Peyer's patch (tissue), 4 donors: Measurements from ENCODE around the gene C1QTNF2. TPM values are rescaled to one million over a fixed set of nuclear protein-coding genes. Genes with fewer than 3 reads are reported as not detected.

Source experiments
- DNase-seq, 3 donors: peaks; one replicate each; pipeline ENCODE4 v3.0.0-alpha.2; 2017 to 2019
- H3K27ac ChIP-seq, 4 donors: fragments of 200-600 bp; sonication (generic); one replicate each; pipeline ENCODE4 v1.5.1; 2016 to 2019
- H3K27me3 ChIP-seq, 2 donors: fragments of 200-600 bp; sonication (generic); one replicate each; pipeline ENCODE4 v1.5.1; 2019
- H3K36me3 ChIP-seq, 3 donors: fragments of 200-600 bp; sonication (generic); one replicate each; pipeline ENCODE4 v1.5.1; 2016 to 2019
- H3K4me1 ChIP-seq, 4 donors: fragments of 200-600 bp; sonication (generic); one replicate each; pipeline ENCODE4 v1.5.1; 2016 to 2019
- H3K4me3 ChIP-seq, 4 donors: fragments of 200-600 bp; sonication (generic); 1 replicate in 3 of 4; 2 replicates in 1 of 4; pipeline ENCODE4 v1.5.1; 2016 to 2019; ENCODE audit warnings: mild to moderate bottlenecking in 1 of 4
- H3K9me3 ChIP-seq, 4 donors: fragments of 200-600 bp; sonication (generic); one replicate each; pipeline ENCODE4 v1.5.1; 2016 to 2019; ENCODE audit warnings: mild to moderate bottlenecking in 1 of 4
- POLR2A ChIP-seq, 2 donors: fragments of 450-650 bp; IDR thresholded peaks; one replicate each; pipeline ENCODE4 v1.5.1; 2017; ENCODE audit warnings: antibody characterized with exemption in 2 of 2, mild to moderate bottlenecking in 2 of 2, moderate library complexity in 2 of 2
- small RNA-seq, 2 donors: library from RNA; depleted of rRNA; stranded (forward); fragments of <200 nt; gene quantifications; one replicate each; pipeline ENCODE3, GENCODE V24; 2016
- total RNA-seq, 4 donors: library from RNA; depleted of rRNA; stranded (reverse); fragments of >200 nt; gene quantifications; one replicate each; pipeline ENCODE4 v1.1.0, GENCODE V29; 2016
- TF ChIP-seq, protein P1 (sequence below), 6 experiments: fragments of 450-650 bp in 4 of 6; fragments of 200-600 bp in 2 of 6; sonication (generic) in 1 of 6; IDR thresholded peaks; one replicate each; pipeline ENCODE4 v1.5.1; 2017 to 2019; ENCODE audit warnings: antibody characterized with exemption in 6 of 6, mild to moderate bottlenecking in 3 of 6, moderate library complexity in 1 of 6

Gene C1QTNF2
- total RNA-seq, 4 donors from 2014 or later, result 0.54 to 2.8 (median 0.88) TPM; not detected in 1

DNA sequence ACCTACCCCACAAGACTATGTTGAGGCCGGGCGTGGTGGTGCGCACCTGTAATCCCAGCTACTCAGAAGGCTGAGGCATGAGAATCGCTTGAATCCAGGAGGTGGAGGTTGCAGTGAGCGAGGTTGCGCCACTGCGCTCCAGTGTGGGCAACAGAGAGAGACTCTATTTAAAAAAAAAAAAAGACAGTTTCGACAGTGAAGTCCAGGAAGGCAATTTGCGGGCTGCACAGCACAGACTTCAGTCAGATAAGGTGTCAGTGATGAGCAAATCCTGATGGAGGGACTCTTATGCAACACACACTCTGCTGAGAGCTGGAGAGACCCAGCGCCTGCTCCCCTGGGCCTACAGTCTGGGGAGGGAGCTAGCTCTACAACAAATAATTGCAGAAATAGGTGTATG, 72.2 kb downstream of the C1QTNF2 start:
- no peaks in the 10 kb centered on the region for H3K36me3 ChIP-seq
- H3K9me3 ChIP-seq, result no peaks in the 10 kb centered on the region
- H3K4me1 ChIP-seq, result no peaks in the 10 kb centered on the region
- no peak overlapping the region for H3K4me3 ChIP-seq
- TF ChIP-seq POLR2A (IDR thresholded peaks at IDR 0.05), result no peak
- TF ChIP-seq, protein P1, sequence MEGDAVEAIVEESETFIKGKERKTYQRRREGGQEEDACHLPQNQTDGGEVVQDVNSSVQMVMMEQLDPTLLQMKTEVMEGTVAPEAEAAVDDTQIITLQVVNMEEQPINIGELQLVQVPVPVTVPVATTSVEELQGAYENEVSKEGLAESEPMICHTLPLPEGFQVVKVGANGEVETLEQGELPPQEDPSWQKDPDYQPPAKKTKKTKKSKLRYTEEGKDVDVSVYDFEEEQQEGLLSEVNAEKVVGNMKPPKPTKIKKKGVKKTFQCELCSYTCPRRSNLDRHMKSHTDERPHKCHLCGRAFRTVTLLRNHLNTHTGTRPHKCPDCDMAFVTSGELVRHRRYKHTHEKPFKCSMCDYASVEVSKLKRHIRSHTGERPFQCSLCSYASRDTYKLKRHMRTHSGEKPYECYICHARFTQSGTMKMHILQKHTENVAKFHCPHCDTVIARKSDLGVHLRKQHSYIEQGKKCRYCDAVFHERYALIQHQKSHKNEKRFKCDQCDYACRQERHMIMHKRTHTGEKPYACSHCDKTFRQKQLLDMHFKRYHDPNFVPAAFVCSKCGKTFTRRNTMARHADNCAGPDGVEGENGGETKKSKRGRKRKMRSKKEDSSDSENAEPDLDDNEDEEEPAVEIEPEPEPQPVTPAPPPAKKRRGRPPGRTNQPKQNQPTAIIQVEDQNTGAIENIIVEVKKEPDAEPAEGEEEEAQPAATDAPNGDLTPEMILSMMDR (IDR thresholded peaks at IDR 0.05), result no peak
- no peak overlapping the region for H3K27ac ChIP-seq
- no peaks in the 10 kb centered on the region for H3K27me3 ChIP-seq
- DNase-seq, result no peak

DNA sequence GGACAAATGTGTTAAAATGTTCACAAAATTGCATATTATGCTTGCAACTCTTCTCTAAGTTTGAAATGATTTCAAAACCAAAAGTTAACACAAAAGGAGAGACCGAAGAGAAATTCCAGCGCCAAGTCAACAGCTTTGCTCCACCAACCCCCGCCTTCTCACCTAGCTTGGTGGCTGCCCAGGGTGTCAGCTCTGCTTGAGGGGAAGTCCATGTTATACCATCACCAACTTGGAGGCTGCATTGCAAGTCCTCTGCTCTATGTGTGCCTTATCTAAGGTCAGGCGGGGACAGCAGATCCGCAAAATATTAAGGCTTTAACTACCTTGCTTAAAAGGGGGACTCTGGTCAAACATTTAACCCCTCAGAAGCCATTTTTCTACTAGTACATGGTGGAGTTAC, 72.7 kb downstream of the C1QTNF2 start:
- Histone ChIP-seq H3K4me3 (no peak overlapping the region), H3K9me3 (no peaks in the 10 kb centered on the region), H3K4me1 (no peaks in the 10 kb centered on the region), H3K27me3 (no peaks in the 10 kb centered on the region), H3K36me3 (no peaks in the 10 kb centered on the region), H3K27ac (no peak overlapping the region)
- no peak for TF ChIP-seq POLR2A (IDR thresholded peaks at IDR 0.05)
- TF ChIP-seq, protein P1 (IDR thresholded peaks at IDR 0.05), result no peak
- no peak for DNase-seq

Small RNA genes within 50 kb of the gene (small RNA-seq; reads per million reads assigned to genes)
- gene AC112191.3, result 0 reads per million in 2 donors

Other genes starting within 250 kb of the C1QTNF2 start
- 1,000 to 10,000 TPM; 1,180 to 6,474 (median 2,517) TPM for gene FABP6, start 141.1 kb downstream of the C1QTNF2 start, total RNA-seq
- gene CCNJL, start 58.1 kb downstream of the C1QTNF2 start, total RNA-seq, result 10 to 100 TPM in 3 of 4 donors, 1 to 10 TPM in 1; 6.9 to 15.1 (median 12.6) TPM
- gene FAM200C, start 29.4 kb upstream of the C1QTNF2 start, total RNA-seq, result 1 to 10 TPM in 2 of 4 donors, under 1 TPM in 1, not detected in 1; 0.66 to 2.3 (median 1.1) TPM
- 10 to 100 TPM; 45.5 to 94.9 (median 61.1) TPM for gene SLU7, start 48.5 kb upstream of the C1QTNF2 start, total RNA-seq
- 10 to 100 TPM in 3 of 4 donors, 1 to 10 TPM in 1; 9.1 to 36.3 (median 14.4) TPM for gene PTTG1, start 51.2 kb upstream of the C1QTNF2 start, total RNA-seq